Left forelimb (tissue), 1 donor: ENCODE data around the gene PIGH.
A peak's percentile ranks its signal among the peaks of the same experiment; 100 is the strongest.

ENCODE experiments used
- DNase-seq: peaks from one replicate; pipeline ENCODE4 v3.0.0-alpha.2; 2018; ENCODE audit warnings: low spot score

The PIGH gene

GRCh38 chr14:67574806-67575205 lies 25.3 kb downstream of the PIGH start:
- DNase-seq = peak; percentile 25

- DNase-seq = no peak
These were observed 25.9 kb downstream of the PIGH start for GRCh38 chr14:67574156-67574555.

GRCh38 chr14:67573228-67574010 lies 26.6 kb downstream of the PIGH start:
- DNase-seq = no peak

- no peak for DNase-seq
These were observed 27.5 kb downstream of the PIGH start for GRCh38 chr14:67572608-67573007.

- no peak for DNase-seq
These were observed 28.1 kb downstream of the PIGH start for GRCh38 chr14:67571991-67572323.

- DNase-seq = no peak
These were observed 28.6 kb downstream of the PIGH start for GRCh38 chr14:67571275-67571990.

- no peak for DNase-seq
These were observed 29.6 kb downstream of the PIGH start for GRCh38 chr14:67570453-67570852.

- no peak for DNase-seq
These were observed 30.3 kb downstream of the PIGH start for GRCh38 chr14:67569651-67570290.

- peak; percentile 36 for DNase-seq
These were observed 30.9 kb downstream of the PIGH start for GRCh38 chr14:67569011-67569650.

GRCh38 chr14:67567654-67568053 lies 32.4 kb downstream of the PIGH start:
- DNase-seq = peak; percentile 38

GRCh38 chr14:67566908-67567307 lies 33.2 kb downstream of the PIGH start:
- peak; percentile 4 for DNase-seq

GRCh38 chr14:67564236-67564635 lies 35.8 kb downstream of the PIGH start:
- DNase-seq = no peak

GRCh38 chr14:67562776-67563150 lies 37.3 kb downstream of the PIGH start:
- no peak for DNase-seq

- no peak for DNase-seq
These were observed 37.9 kb downstream of the PIGH start for GRCh38 chr14:67562025-67562775.

GRCh38 chr14:67559639-67560038 lies 40.4 kb downstream of the PIGH start:
- peak; percentile 23 for DNase-seq

- DNase-seq = no peak
These were observed 42.4 kb downstream of the PIGH start for GRCh38 chr14:67557656-67558055.

- no peak for DNase-seq
These were observed 43.0 kb downstream of the PIGH start for GRCh38 chr14:67557118-67557517.

GRCh38 chr14:67556671-67557070 lies 43.4 kb downstream of the PIGH start:
- no peak for DNase-seq

GRCh38 chr14:67555518-67556090 lies 44.5 kb downstream of the PIGH start:
- no peak for DNase-seq

- no peak for DNase-seq
These were observed 45.7 kb downstream of the PIGH start for GRCh38 chr14:67554341-67554740.

GRCh38 chr14:67553547-67553946 lies 46.5 kb downstream of the PIGH start:
- DNase-seq = no peak

- no peak for DNase-seq
These were observed 48.1 kb downstream of the PIGH start for GRCh38 chr14:67551940-67552339.
